Keratinocyte (primary cell): ENCODE results near the gene ZNF577. TPM values are rescaled to one million over a fixed set of nuclear protein-coding genes. Genes with fewer than 3 reads are reported as not detected.

Source experiments
- DNase-seq: peaks from one replicate; pipeline ENCODE4 v3.0.0-alpha.2; 2011; ENCODE audit warnings: low read depth, missing footprints, low spot score
- FAIRE-seq: peaks from 2 replicates; lab custom pipeline; 2011; peaks lifted over from hg19 to GRCh38; lab: Jason Lieb, UNC
- H2AFZ ChIP-seq: 2 replicates; pipeline ENCODE4 v1.6.0; 2012; ENCODE audit warnings: low read length, control low read depth, inconsistent platforms; ENCODE audit not compliant: control insufficient read depth
- H3K27ac ChIP-seq: 2 replicates; pipeline ENCODE4 v1.5.1; 2011; ENCODE audit warnings: low read length; ENCODE audit not compliant: control insufficient read depth, insufficient read depth
- H3K27me3 ChIP-seq: 3 replicates; pipeline ENCODE4 v1.6.0; 2011; ENCODE audit warnings: low read length; ENCODE audit not compliant: control insufficient read depth, insufficient read depth; ENCODE audit errors: extremely low read depth
- H3K36me3 ChIP-seq, 2 experiments: 2 replicates in 1 of 2; 3 replicates in 1 of 2; pipeline ENCODE4 v1.5.1; 2011; ENCODE audit warnings: low read length in 2 of 2, mild to moderate bottlenecking in 1 of 2; ENCODE audit not compliant: control insufficient read depth in 2 of 2, insufficient read depth in 2 of 2; ENCODE audit errors: extremely low read depth in 1 of 2
- H3K4me1 ChIP-seq: 3 replicates; pipeline ENCODE4 v1.5.1; 2011; ENCODE audit warnings: low read length; ENCODE audit not compliant: control insufficient read depth, insufficient read depth; ENCODE audit errors: extremely low read depth
- H3K4me2 ChIP-seq: 3 replicates; pipeline ENCODE4 v1.6.0; 2011; ENCODE audit warnings: low read depth, low read length; ENCODE audit not compliant: control insufficient read depth, insufficient read depth; ENCODE audit errors: extremely low read depth
- H3K4me3 ChIP-seq, 3 experiments: fragments of 200-600 bp in 1 of 3; sonication (generic) in 1 of 3; 2 replicates in 2 of 3; 3 replicates in 1 of 3; pipeline ENCODE4 v1.5.1; 2011 to 2016; ENCODE audit warnings: low read length in 3 of 3, mild to moderate bottlenecking in 3 of 3, control low read depth in 2 of 3, inconsistent platforms in 1 of 3, low read depth in 1 of 3, mixed read lengths in 1 of 3, mixed run types in 1 of 3, moderate library complexity in 1 of 3; ENCODE audit not compliant: control insufficient read depth in 2 of 3, insufficient read depth in 2 of 3; ENCODE audit errors: extremely low read depth in 1 of 3
- H3K79me2 ChIP-seq: 2 replicates; pipeline ENCODE4 v1.6.0; 2012; ENCODE audit warnings: low read length; ENCODE audit not compliant: control insufficient read depth, insufficient read depth
- H3K9ac ChIP-seq: 3 replicates; pipeline ENCODE4 v1.6.0; 2011; ENCODE audit warnings: low read length; ENCODE audit not compliant: control insufficient read depth, insufficient read depth; ENCODE audit errors: extremely low read depth
- H3K9me1 ChIP-seq: 3 replicates; pipeline ENCODE4 v1.6.0; 2011; ENCODE audit warnings: low read length; ENCODE audit not compliant: control insufficient read depth, insufficient read depth; ENCODE audit errors: extremely low read depth
- H3K9me3 ChIP-seq: 2 replicates; pipeline ENCODE4 v1.5.1; 2012; ENCODE audit warnings: low read depth, low read length; ENCODE audit not compliant: control insufficient read depth
- H4K20me1 ChIP-seq: 3 replicates; pipeline ENCODE4 v1.6.0; 2011; ENCODE audit warnings: low read length; ENCODE audit not compliant: control insufficient read depth, insufficient read depth; ENCODE audit errors: extremely low read depth
- EZH2 ChIP-seq: IDR thresholded peaks from one replicate; pipeline ENCODE4 v1.6.1; 2012; ENCODE audit warnings: inconsistent platforms, mild to moderate bottlenecking, low read length, moderate library complexity
- dilution Hi-C: fragments of 300-500 bp; cut with MboI; formaldehyde crosslinking; loops from one replicate; pipeline ENCODE4 v1.7.0; 2020; ENCODE audit warnings: low sequenced_read_pairs; ENCODE audit not compliant: extremely low pct_ligation_motif_present
- polyA plus RNA-seq, 5 experiments: library from polyadenylated mRNA; depleted of rRNA in 3 of 5; stranded (reverse) in 3 of 5; stranded (forward) in 1 of 5; unstranded in 1 of 5; fragments of >200 nt; gene quantifications; 1 replicate in 1 of 5; 2 replicates in 3 of 5; 3 replicates in 1 of 5; pipeline versions ENCODE4 v1.2.1 to v1.2.3, GENCODE V29; 2011 to 2012; ENCODE audit warnings: missing spikeins in 2 of 5, low read depth in 1 of 5, low replicate concordance in 1 of 5
- TF ChIP-seq, protein P1 (sequence below), 3 experiments: IDR thresholded peaks in 1 of 3; conservative IDR thresholded peaks in 1 of 3; optimal IDR thresholded peaks in 1 of 3; 2 replicates in 2 of 3; 3 replicates in 1 of 3; pipeline versions ENCODE3 to v1.5.1; 2011; ENCODE audit warnings: low read length in 3 of 3, mild to moderate bottlenecking in 3 of 3, moderate library complexity in 2 of 3, control low read depth in 1 of 3, inconsistent platforms in 1 of 3; ENCODE audit not compliant: insufficient read depth in 2 of 3; ENCODE audit errors: extremely low read depth in 1 of 3

ZNF577 gene
- polyA plus RNA-seq, 1 donor (not counting 4 experiments of a cell fraction or from before 2014, with no cell fraction given) = 10.4 TPM

DNA sequence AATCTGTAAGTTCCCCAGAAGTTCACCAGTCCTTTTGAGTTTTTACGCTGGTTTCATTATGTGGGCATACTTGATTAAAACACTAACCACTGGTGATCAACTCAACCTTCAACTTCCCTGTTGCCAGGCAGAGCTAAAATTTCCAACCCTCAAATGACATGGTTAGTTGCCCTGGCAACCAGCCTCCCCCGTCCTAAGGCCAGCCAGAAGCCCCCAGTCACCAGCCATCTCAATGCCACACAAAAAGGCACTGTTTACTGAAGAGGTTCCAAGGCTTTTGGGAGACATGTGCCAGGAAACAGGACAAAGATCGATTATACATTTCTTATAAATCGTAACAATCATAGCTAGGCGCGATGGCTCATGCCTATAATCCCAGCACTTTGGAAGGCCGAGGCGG, 15.4 kb upstream of the ZNF577 start:
- H3K4me2 ChIP-seq = peak overlapping the region; percentile 93
- no peaks in the 10 kb centered on the region for H3K27me3 ChIP-seq
- H3K79me2 ChIP-seq = peaks cover 45% of the 10 kb centered on the region
- H3K9ac ChIP-seq = no peak overlapping the region
- H3K4me3 ChIP-seq = peak overlapping the region in 1 of 3 experiments; percentile 84
- no peaks in the 10 kb centered on the region for H4K20me1 ChIP-seq
- DNase-seq (no peak), FAIRE-seq (no peak)
- dilution Hi-C loops = no loop called here
- no peaks in the 10 kb centered on the region for H3K4me1 ChIP-seq
- H3K36me3 ChIP-seq = peaks cover 4 to 16% of the 10 kb centered on the region in 2 experiments
- H3K27ac ChIP-seq = no peak overlapping the region
- H3K9me3 ChIP-seq = peaks cover 15% of the 10 kb centered on the region
- no peak overlapping the region for H2AFZ ChIP-seq
- no peaks in the 10 kb centered on the region for H3K9me1 ChIP-seq
- TF ChIP-seq, protein P1, sequence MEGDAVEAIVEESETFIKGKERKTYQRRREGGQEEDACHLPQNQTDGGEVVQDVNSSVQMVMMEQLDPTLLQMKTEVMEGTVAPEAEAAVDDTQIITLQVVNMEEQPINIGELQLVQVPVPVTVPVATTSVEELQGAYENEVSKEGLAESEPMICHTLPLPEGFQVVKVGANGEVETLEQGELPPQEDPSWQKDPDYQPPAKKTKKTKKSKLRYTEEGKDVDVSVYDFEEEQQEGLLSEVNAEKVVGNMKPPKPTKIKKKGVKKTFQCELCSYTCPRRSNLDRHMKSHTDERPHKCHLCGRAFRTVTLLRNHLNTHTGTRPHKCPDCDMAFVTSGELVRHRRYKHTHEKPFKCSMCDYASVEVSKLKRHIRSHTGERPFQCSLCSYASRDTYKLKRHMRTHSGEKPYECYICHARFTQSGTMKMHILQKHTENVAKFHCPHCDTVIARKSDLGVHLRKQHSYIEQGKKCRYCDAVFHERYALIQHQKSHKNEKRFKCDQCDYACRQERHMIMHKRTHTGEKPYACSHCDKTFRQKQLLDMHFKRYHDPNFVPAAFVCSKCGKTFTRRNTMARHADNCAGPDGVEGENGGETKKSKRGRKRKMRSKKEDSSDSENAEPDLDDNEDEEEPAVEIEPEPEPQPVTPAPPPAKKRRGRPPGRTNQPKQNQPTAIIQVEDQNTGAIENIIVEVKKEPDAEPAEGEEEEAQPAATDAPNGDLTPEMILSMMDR (optimal IDR thresholded peaks at IDR 0.05 in 1 of 3, IDR thresholded peaks at IDR 0.05 in 1 of 3, conservative IDR thresholded peaks at IDR 0.05 in 1 of 3; ENCODE audit: extremely low read depth in 1 of 3, insufficient read depth in 2 of 3, low read length in 3 of 3) = no peak
- no peak for TF ChIP-seq EZH2

DNA sequence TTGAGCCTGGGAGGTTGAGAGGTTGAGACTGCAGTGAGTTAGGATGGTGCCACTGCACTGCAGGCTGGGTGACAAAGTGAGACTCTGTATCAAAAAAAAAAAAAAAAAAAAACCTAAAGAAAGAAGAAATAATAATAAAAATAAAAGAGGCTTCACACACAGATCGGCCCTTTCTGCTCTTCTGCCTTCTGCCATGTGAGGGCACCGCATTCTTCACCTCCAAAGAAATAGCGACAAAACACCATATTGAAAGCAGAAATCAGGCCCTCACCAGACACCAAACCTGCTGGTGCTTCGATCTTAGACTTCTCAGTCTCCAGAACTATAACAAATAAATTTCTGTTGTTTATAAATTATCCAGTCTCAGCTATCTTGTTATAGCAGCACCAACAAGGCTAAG, 14.1 kb upstream of the ZNF577 start:
- Histone ChIP-seq H3K36me3 (peaks cover 4 to 25% of the 10 kb centered on the region in 2 experiments), H3K9ac (no peak overlapping the region), H3K27me3 (no peaks in the 10 kb centered on the region), H3K27ac (no peak overlapping the region), H3K4me2 (no peak overlapping the region), H2AFZ (no peak overlapping the region), H3K9me1 (no peaks in the 10 kb centered on the region), H3K4me1 (no peaks in the 10 kb centered on the region), H3K4me3 (no peak overlapping the region), H4K20me1 (no peaks in the 10 kb centered on the region), H3K9me3 (peaks cover 16% of the 10 kb centered on the region), H3K79me2 (peaks cover 47% of the 10 kb centered on the region)
- TF ChIP-seq, protein P1 (optimal IDR thresholded peaks at IDR 0.05 in 1 of 3, IDR thresholded peaks at IDR 0.05 in 1 of 3, conservative IDR thresholded peaks at IDR 0.05 in 1 of 3; ENCODE audit: extremely low read depth in 1 of 3, insufficient read depth in 2 of 3, low read length in 3 of 3) = peak in 1 of 3 experiments; percentile 7
- no peak for TF ChIP-seq EZH2
- DNase-seq = no peak
- dilution Hi-C loops = no loop called here
- FAIRE-seq = no peak
